Adrenal gland (tissue), 12 donors: ENCODE results near the gene RPAP3. TPM values are rescaled to one million over a fixed set of nuclear protein-coding genes. Genes with fewer than 3 reads are reported as not detected.
A peak's percentile ranks its signal among the peaks of the same experiment; 100 is the strongest.
"Not testable (repeated sequence)": the region's sequence is repeated elsewhere in the genome, so short reads cannot be mapped to it uniquely, and the experiment has no call there.

Source experiments
- DNase-seq, 7 donors: peaks; one replicate each; pipeline ENCODE4 v3.0.0-alpha.2; 2019 to 2020
- H3K27ac ChIP-seq, 5 donors: fragments of 200-600 bp; sonication (generic) in 4 of 5; 1 replicate in 3 of 5; 2 replicates in 2 of 5; pipeline versions ENCODE4 v1.5.1 to v1.8.0; 2016 to 2020; ENCODE audit warnings: mild to moderate bottlenecking in 1 of 5
- H3K27me3 ChIP-seq: fragments of 200-600 bp; 2 replicates; pipeline ENCODE4 v1.8.0; 2021
- H3K36me3 ChIP-seq, 2 donors: fragments of 200-600 bp; replicated peaks in 1 of 2; 1 replicate in 1 of 2; 2 replicates in 1 of 2; pipeline versions ENCODE4 v1.5.1 to v1.8.0; 2018 to 2022
- H3K4me1 ChIP-seq, 2 donors: fragments of 200-600 bp; replicated peaks in 1 of 2; 1 replicate in 1 of 2; 2 replicates in 1 of 2; pipeline versions ENCODE4 v1.5.1 to v1.8.0; 2018 to 2021
- H3K4me3 ChIP-seq, 4 donors: fragments of 200-600 bp; sonication (generic) in 3 of 4; one replicate each; pipeline ENCODE4 v1.5.1; 2016 to 2018
- H3K9me3 ChIP-seq, 3 donors: fragments of 200-600 bp; sonication (generic) in 1 of 3; replicated peaks in 1 of 3; 1 replicate in 2 of 3; 2 replicates in 1 of 3; pipeline versions ENCODE4 v1.5.1 to v1.8.0; 2016 to 2021
- CTCF ChIP-seq, 6 experiments: fragments of 450-650 bp in 4 of 6; fragments of 200-600 bp in 2 of 6; sonication (generic) in 1 of 6; IDR thresholded peaks; 1 replicate in 5 of 6; 2 replicates in 1 of 6; pipeline versions ENCODE4 v1.5.1 to v1.8.0; 2016 to 2021; ENCODE audit warnings: antibody characterized with exemption in 6 of 6, mild to moderate bottlenecking in 2 of 6, moderate library complexity in 1 of 6
- POLR2A ChIP-seq, 2 donors: fragments of 450-650 bp; IDR thresholded peaks; one replicate each; pipeline ENCODE4 v1.6.1; 2017; ENCODE audit warnings: antibody characterized with exemption in 2 of 2, mild to moderate bottlenecking in 2 of 2, moderate library complexity in 1 of 2
- WGBS, 4 donors: extraction: QIAGEN DNeasy Blood & Tissue Kit in 2 of 4; methylation state at CpG; one replicate each; pipeline versions ENCODE4 v1.1.5 to v1.1.7; 2013 to 2017; 5-methylcytosine and 5-hydroxymethylcytosine counted together
- intact Hi-C, 2 donors: fragments of 100-400 bp; cut with DNase I; formaldehyde crosslinking; loops; one replicate each; pipeline versions ENCODE4 v1.14.1 to v1.15.0; 2022 to 2023
- polyA plus RNA-seq, 3 donors: library from polyadenylated mRNA; stranded (reverse); fragments of 200-250 nt in 2 of 3; fragments of 350-450 nt in 1 of 3; fragmentation: Illumina TruSeq in 1 of 3; extraction: RNeasy Lipid Tissue Mini Kit (QIAGEN cat#74804) in 1 of 3; gene quantifications; one replicate each; pipeline ENCODE4 v1.2.3, GENCODE V29; 2013 to 2014
- total RNA-seq, 9 donors: library from RNA; depleted of rRNA in 4 of 9; stranded (reverse); fragments of >200 nt in 4 of 9; fragments of 120-200 nt in 1 of 9; fragmentation: NEBNext Ultra II Directional in 1 of 9; extraction: Animal tissue kit (Norgen Biotek cat#: 25700) in 1 of 9; gene quantifications; one replicate each; pipeline versions ENCODE4 v1.1.0 to v1.2.4, GENCODE V29; 2013 to 2023
- donor health status: healthy with polysubstance abuse.
- donor health status: Bipolar disorder and iron deficiency.
- donor health status: DM: yes; HTN: yes; CAD: no.
- donor health status: DM: no; HTN: no; CAD: no.
- donor health status: DM: no; HTN: no; CAD: no.
- donor health status: DM: yes; HTN: yes; CAD: no.

Gene RPAP3
- total and polyA plus RNA-seq, 12 donors, result 7.3 to 56.1 (median 16.7) TPM

DNA sequence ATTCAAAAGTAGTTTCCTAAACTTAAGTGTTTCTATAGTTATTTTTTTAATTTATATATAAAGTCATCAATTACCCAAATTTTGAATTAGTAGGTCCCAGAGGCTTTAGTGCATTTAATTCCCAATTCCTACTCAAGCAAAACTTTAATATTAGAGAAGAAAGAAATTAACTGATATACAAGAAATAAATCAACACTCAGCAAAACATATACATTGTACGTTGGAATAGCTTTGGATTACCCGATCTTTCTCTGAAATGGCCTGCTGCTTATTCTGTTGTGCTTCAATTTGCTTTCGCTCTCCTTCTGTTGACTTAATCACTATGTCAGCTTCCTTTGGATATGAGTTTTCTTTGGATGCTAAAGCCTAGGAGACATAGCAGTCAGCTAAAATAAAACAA, 18.2 kb downstream of the RPAP3 start:
- Histone ChIP-seq H3K36me3 (no peaks in the 10 kb centered on the region), H3K27ac (no peak overlapping the region), H3K9me3 (no peaks in the 10 kb centered on the region), H3K4me1 (no peaks in the 10 kb centered on the region), H3K27me3 (no peaks in the 10 kb centered on the region), H3K4me3 (no peak overlapping the region)
- intact Hi-C loops, result no loop called here
- TF ChIP-seq POLR2A (IDR thresholded peaks at IDR 0.05) (no peak), CTCF (IDR thresholded peaks at IDR 0.05) (no peak)
- 63 to 96% (median 65%) methylated on average over 3 of the region's 3 CpGs for WGBS, 4 donors
- DNase-seq, result no peak

DNA sequence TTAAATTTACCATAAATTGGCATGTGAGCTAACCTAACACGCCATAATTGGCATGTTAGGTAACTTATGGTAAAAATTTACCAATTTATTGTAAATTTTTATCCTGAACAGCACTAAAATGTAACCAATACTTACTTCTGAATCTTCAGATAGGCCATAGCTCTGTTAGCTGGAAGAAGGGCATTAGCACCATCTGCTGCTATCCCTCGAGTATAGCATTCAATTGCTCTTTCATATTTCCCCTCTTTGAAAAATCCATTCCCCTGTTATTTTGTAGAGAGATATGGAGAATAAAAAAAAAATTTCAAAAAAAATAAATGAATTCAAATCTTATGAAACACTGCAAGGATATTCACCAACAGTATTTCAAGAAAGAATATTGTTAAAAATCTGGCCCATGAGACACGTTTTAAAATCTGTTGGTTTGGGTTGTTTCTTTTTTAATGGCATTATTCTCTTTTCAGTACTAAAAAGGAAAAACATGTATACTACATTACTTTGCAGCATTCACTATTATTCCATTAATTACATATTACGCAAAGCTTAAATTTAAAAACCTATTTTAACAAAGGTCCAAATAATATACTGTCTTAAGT, 19.1 kb downstream of the RPAP3 start:
- peak in 1 of 7 donors; percentile 26 for DNase-seq
- Histone ChIP-seq H3K4me3 (no peak overlapping the region), H3K27ac (no peak overlapping the region), H3K36me3 (no peaks in the 10 kb centered on the region), H3K4me1 (no peaks in the 10 kb centered on the region), H3K27me3 (no peaks in the 10 kb centered on the region), H3K9me3 (no peaks in the 10 kb centered on the region)
- intact Hi-C loops, result no loop called here
- TF ChIP-seq CTCF (IDR thresholded peaks at IDR 0.05) (peak; percentile 43 to 78 (median 66)), POLR2A (IDR thresholded peaks at IDR 0.05) (no peak)
- WGBS, 4 donors, result 65 to 73% (median 71%) methylated on average over 4 of the region's 4 CpGs

DNA sequence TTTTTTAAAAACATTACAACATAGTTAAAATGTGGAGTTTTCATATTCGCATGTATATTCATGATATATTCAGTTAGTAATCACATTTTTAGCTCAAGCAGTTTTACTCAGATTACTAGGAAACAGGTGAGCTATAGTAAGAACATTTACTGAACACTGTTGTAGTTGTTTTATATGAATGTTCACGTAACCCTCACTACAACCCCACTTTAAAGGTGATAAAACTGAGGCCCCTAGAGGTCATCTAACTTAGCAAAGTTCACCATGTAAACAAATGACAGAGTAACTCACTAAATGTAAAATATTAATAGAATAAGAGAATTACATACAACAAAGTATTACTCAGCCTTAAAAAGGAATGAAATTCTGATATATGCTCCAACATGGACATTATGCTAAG, 26.0 kb downstream of the RPAP3 start:
- Histone ChIP-seq H3K27ac (no peak overlapping the region), H3K4me3 (no peak overlapping the region), H3K9me3 (no peaks in the 10 kb centered on the region), H3K27me3 (no peaks in the 10 kb centered on the region), H3K4me1 (no peaks in the 10 kb centered on the region), H3K36me3 (peaks cover 0 to under 1% of the 10 kb centered on the region in 2 donors)
- WGBS, 4 donors, result 95 to 98% (median 97%) methylated on average over 2 of the region's 2 CpGs
- intact Hi-C loops, result no loop called here
- TF ChIP-seq POLR2A (IDR thresholded peaks at IDR 0.05), result no peak
- no peak for TF ChIP-seq CTCF (IDR thresholded peaks at IDR 0.05)
- DNase-seq, result no peak

DNA sequence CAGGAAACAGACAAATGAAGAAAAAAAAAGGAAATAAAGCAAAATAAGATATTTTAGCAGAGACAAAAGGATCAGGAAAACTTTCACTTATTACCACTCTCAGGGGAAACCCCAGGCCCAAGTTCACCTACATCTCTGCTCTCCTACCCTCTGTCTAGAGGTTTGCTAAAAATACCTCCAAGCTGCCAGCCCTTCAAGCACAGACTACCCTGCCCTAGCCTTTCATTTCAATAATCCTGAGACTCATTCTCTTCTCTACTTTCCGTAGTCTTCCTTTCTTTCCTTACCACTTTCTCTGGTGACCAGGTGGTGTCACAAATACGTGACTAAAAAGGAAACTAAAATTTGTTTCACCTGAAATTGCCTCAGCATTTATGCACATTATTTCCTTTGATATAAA, 33.8 kb downstream of the RPAP3 start:
- WGBS, 4 donors, result 95 to 97% (median 96%) methylated on average over 2 of the region's 2 CpGs
- no peaks in the 10 kb centered on the region for H3K27me3 ChIP-seq

DNA sequence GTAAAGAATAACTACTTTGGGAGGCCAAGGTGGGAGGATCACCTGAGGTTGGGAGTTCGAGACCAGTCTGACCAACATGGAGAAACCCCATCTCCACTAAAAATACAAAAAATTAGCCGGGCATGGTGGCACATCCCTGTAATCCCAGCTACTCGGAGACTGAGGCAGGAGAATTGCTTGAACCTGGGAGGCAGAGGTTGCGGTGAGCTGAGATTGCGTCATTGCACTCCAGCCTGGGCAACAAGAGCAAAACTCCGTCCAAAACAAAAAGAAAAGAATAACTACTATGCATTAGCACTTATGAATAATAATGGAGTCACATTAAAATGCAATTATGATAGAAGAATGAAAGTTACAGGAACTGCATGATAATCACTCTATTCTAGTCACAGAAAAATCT, 37.9 kb downstream of the RPAP3 start:
- H3K27me3 ChIP-seq, H3K27ac ChIP-seq, DNase-seq, H3K4me3 ChIP-seq, intact Hi-C loops, H3K9me3 ChIP-seq, H3K4me1 ChIP-seq: not testable (repeated sequence)
- H3K36me3 ChIP-seq, result peaks cover 0 to 23% of the 10 kb centered on the region in 2 donors
- 93 to 97% (median 95%) methylated on average over 6 of the region's 6 CpGs for WGBS, 4 donors

More for the DNA sequence above, 33.8 kb downstream of the RPAP3 start:
- Histone ChIP-seq H3K36me3 (peaks cover 0 to 23% of the 10 kb centered on the region in 2 donors), H3K4me1 (no peaks in the 10 kb centered on the region), H3K4me3 (no peak overlapping the region), H3K27ac (no peak overlapping the region), H3K9me3 (no peaks in the 10 kb centered on the region)
- DNase-seq, result no peak
- TF ChIP-seq CTCF (IDR thresholded peaks at IDR 0.05), result no peak
- intact Hi-C loops, result no loop called here
